ENCODE results near the gene DUSP22.

The DUSP22 gene

GRCh38 chr6:311679-312220 is 19.5 kb downstream of the DUSP22 start:
- DNase-seq = no peak

- no peak for DNase-seq
Measured at GRCh38 chr6:313087-313486, 20.8 kb downstream of the DUSP22 start.

- DNase-seq = no peak
Measured at GRCh38 chr6:313917-314316, 21.6 kb downstream of the DUSP22 start.

GRCh38 chr6:314377-314776 is 22.1 kb downstream of the DUSP22 start:
- DNase-seq = no peak

- no peak for DNase-seq
Measured at GRCh38 chr6:315226-315625, 22.9 kb downstream of the DUSP22 start.

GRCh38 chr6:315921-316752 is 23.9 kb downstream of the DUSP22 start:
- DNase-seq = no peak

GRCh38 chr6:316753-317038 is 24.4 kb downstream of the DUSP22 start:
- no peak for DNase-seq

- DNase-seq = no peak
Measured at GRCh38 chr6:317060-317447, 24.8 kb downstream of the DUSP22 start.

- DNase-seq = no peak
Measured at GRCh38 chr6:317448-318144, 25.3 kb downstream of the DUSP22 start.

GRCh38 chr6:318243-318890 is 26.1 kb downstream of the DUSP22 start:
- no peak for DNase-seq

GRCh38 chr6:319177-320131 is 27.2 kb downstream of the DUSP22 start:
- no peak for DNase-seq

- DNase-seq = no peak
Measured at GRCh38 chr6:320351-321157, 28.3 kb downstream of the DUSP22 start.

GRCh38 chr6:321158-321438 is 28.8 kb downstream of the DUSP22 start:
- no peak for DNase-seq

- DNase-seq = no peak
Measured at GRCh38 chr6:321536-322258, 29.4 kb downstream of the DUSP22 start.

GRCh38 chr6:322259-322930 is 30.1 kb downstream of the DUSP22 start:
- no peak for DNase-seq

- DNase-seq = no peak
Measured at GRCh38 chr6:322940-323729, 30.8 kb downstream of the DUSP22 start.

- DNase-seq = no peak
Measured at GRCh38 chr6:323730-324088, 31.4 kb downstream of the DUSP22 start.

- no peak for DNase-seq
Measured at GRCh38 chr6:324116-324728, 31.9 kb downstream of the DUSP22 start.

- DNase-seq = no peak
Measured at GRCh38 chr6:324729-325125, 32.4 kb downstream of the DUSP22 start.

Data from NCI-H1105 (cell line).